Measurements from ENCODE around the gene TMEM178B.

TMEM178B gene

DNA sequence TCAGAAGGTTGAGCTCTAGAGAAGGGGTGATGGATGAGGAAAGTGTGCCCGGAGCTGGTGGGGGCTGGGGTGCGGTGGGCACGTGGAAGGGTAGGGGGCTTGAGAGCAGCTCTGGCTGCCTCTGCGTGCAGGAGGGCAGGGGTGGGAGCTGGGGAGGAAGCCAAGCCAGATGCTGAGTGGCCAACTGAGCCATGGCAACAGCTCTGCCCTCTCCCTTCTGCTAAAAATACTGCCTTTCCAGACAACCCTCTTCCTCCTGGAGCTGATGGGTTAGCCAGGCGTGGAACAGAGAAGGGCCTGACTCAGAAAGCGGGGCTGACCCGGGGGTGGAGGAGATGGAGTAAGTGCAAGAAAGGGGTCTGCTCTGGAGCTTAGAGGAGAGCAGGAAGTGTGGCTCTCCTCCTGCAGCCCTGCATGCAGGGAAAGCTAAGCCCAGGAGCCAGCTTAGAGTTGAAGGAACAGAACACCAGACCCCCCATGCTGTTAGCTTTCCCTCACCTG is 362.8 kb downstream of the TMEM178B start:
- intact Hi-C loops (cut with DNase I; ENCODE audit: low total_unique reads) = no loop called here
- H3K36me3 ChIP-seq = no peaks in the 10 kb centered on the region
- H3K4me1 ChIP-seq = no peaks in the 10 kb centered on the region
- DNase-seq = no peak
- no peaks in the 10 kb centered on the region for H3K27me3 ChIP-seq
- no peak overlapping the region for H3K4me3 ChIP-seq
- no peak overlapping the region for H3K27ac ChIP-seq
- H3K9me3 ChIP-seq = no peaks in the 10 kb centered on the region
- no peak for TF ChIP-seq CTCF (IDR thresholded peaks at IDR 0.05)

- no peak overlapping the region for H3K27ac ChIP-seq
- DNase-seq = no peak
- no peaks in the 10 kb centered on the region for H3K27me3 ChIP-seq
- intact Hi-C loops (cut with DNase I; ENCODE audit: low total_unique reads) = no loop called here
- TF ChIP-seq CTCF (IDR thresholded peaks at IDR 0.05) = no peak
- no peaks in the 10 kb centered on the region for H3K36me3 ChIP-seq
- H3K4me3 ChIP-seq = no peak overlapping the region
- no peaks in the 10 kb centered on the region for H3K9me3 ChIP-seq
- H3K4me1 ChIP-seq = no peaks in the 10 kb centered on the region
Measured at GRCh38 chr7:141439164-141439563, 365.3 kb downstream of the TMEM178B start.

DNA sequence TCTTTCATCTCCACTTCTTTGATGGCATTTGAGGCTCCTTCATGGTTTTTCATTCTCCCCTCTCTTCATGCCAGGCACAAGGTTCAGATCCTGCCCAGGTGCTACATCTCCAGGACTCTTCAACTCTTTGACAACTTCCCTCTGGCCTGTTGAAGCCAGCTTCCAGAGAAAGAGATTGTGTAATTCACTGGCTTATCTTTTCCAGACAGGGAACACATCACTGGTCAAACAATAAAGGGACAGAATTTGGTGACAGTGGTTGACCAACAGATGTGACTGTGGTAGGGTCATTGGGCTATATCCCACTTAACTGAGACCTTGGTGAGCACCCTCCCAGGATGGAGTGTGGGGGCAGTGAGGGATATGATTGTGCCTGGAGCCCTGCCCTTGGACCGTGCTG is 365.9 kb downstream of the TMEM178B start:
- no peak overlapping the region for H3K27ac ChIP-seq
- DNase-seq = no peak

DNA sequence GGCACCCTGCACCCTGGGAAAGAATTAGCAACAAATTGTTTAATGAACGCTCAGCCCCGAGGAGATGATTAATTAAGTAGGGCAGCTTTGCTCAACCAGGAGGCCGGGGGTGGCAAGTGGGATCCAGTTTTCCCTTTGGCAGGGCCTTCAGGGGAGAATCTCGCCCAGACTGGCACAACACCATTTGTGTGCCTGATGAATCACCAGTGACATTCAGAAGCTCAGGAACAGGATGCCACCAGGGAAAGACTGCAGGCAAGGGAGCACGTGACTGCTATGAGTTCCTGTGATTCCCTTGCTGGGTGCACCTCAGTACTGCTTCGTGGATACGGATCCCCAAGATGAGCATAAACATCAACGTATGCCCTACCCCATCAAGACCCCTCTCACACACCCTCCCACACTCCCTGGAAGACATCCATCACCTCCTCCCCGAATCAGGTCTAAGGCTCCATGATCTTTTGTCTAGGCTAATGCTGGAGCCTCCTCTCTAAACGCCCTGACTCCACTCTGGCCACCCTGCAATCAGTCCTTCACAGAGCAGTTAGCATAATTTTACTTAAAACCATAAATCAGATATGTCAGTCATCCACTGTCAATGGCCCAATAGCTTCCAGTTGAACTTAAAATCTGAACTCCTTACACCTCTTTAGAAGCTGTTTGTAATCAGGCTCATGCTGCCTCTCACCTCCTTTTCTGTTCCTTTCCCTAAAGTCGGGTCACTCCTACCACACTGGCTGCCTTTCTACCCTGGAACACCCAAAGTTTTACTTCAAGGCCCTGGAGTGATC is 368.2 kb downstream of the TMEM178B start:
- Histone ChIP-seq H3K27ac (no peak overlapping the region), H3K4me1 (no peaks in the 10 kb centered on the region), H3K9me3 (no peaks in the 10 kb centered on the region), H3K36me3 (no peaks in the 10 kb centered on the region), H3K4me3 (no peak overlapping the region), H3K27me3 (no peaks in the 10 kb centered on the region)
- TF ChIP-seq CTCF (IDR thresholded peaks at IDR 0.05) = no peak
- intact Hi-C loops (cut with DNase I; ENCODE audit: low total_unique reads) = no loop called here
- DNase-seq = no peak

More for the DNA sequence above, 365.9 kb downstream of the TMEM178B start:
- H3K36me3 ChIP-seq = no peaks in the 10 kb centered on the region
- H3K27me3 ChIP-seq = no peaks in the 10 kb centered on the region
- H3K4me1 ChIP-seq = no peaks in the 10 kb centered on the region
- no peaks in the 10 kb centered on the region for H3K9me3 ChIP-seq
- no peak for TF ChIP-seq CTCF (IDR thresholded peaks at IDR 0.05)
- intact Hi-C loops (cut with DNase I; ENCODE audit: low total_unique reads) = no loop called here
- H3K4me3 ChIP-seq = no peak overlapping the region

DNA sequence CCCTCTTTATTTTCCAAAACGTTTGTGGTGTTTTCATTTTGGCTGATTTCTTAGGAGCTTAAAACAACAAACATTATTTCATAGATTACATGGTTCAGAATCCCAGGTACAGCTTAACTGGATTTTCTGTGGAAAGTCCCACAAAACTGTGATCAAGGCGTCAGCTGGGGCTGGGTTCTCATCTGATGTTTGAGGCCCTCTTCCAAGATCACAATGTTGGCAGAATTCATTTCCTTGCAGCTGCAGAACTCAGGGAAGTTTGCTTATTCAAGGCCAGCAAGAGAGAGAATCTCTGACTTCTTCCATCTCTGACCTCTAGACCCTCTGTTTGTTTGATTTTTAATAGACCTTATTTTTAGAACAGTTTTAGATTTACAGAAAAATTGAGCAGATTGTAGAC is 368.9 kb downstream of the TMEM178B start:
- no peak for TF ChIP-seq CTCF (IDR thresholded peaks at IDR 0.05)
- H3K27me3 ChIP-seq = no peaks in the 10 kb centered on the region
- intact Hi-C loops (cut with DNase I; ENCODE audit: low total_unique reads) = no loop called here
- no peaks in the 10 kb centered on the region for H3K9me3 ChIP-seq
- no peak for DNase-seq
- no peak overlapping the region for H3K27ac ChIP-seq
- H3K36me3 ChIP-seq = no peaks in the 10 kb centered on the region
- H3K4me1 ChIP-seq = no peaks in the 10 kb centered on the region
- H3K4me3 ChIP-seq = no peak overlapping the region
